Activated CD8-positive, alpha-beta T cell treated with anti-CD3 and anti-CD28 coated beads for 36 hours (primary cell): Measurements from ENCODE around the gene BCAS1. TPM values are rescaled to one million over a fixed set of nuclear protein-coding genes. Genes with fewer than 3 reads are reported as not detected.

Source experiments
- ATAC-seq: fragments of 200-7000 bp; cut with Tn5 transposase; one replicate; pipeline ENCODE4 v1.10.0; 2021; ENCODE audit warnings: mild to moderate bottlenecking, moderate library complexity
- CTCF ChIA-PET: fragments of 350-600 bp; sonication (Branson Sonifier 250); formaldehyde crosslinking; loops from one replicate; lab custom pipeline; 2021; ENCODE audit warnings: antibody characterized with exemption; lab: Charles Lee
- POLR2A ChIA-PET: fragments of 350-600 bp; sonication (Branson Sonifier 250); formaldehyde crosslinking; loops from one replicate; lab custom pipeline; 2021; ENCODE audit warnings: antibody characterized with exemption; lab: Charles Lee
- DNase-seq: peaks from one replicate; pipeline ENCODE4 v3.0.0-alpha.2; 2020
- H3K27ac Mint-ChIP-seq: one replicate; pipeline ENCODE4 v1.8.0; 2021; ENCODE audit warnings: mild to moderate bottlenecking, mixed read lengths
- H3K27me3 Mint-ChIP-seq: one replicate; pipeline ENCODE4 v1.8.0; 2021; ENCODE audit warnings: mixed read lengths
- H3K36me3 Mint-ChIP-seq: one replicate; pipeline ENCODE4 v1.8.0; 2021; ENCODE audit warnings: low read depth, mixed read lengths
- H3K4me1 Mint-ChIP-seq: one replicate; pipeline ENCODE4 v1.8.0; 2021; ENCODE audit warnings: low read depth, mixed read lengths
- H3K4me3 Mint-ChIP-seq: one replicate; pipeline ENCODE4 v1.8.0; 2021; ENCODE audit warnings: mild to moderate bottlenecking, moderate library complexity, mixed read lengths
- H3K9me3 Mint-ChIP-seq: one replicate; pipeline ENCODE4 v1.8.0; 2021; ENCODE audit warnings: mixed read lengths
- CTCF ChIP-seq: fragments of 200-600 bp; IDR thresholded peaks from one replicate; pipeline ENCODE4 v1.8.0; 2022; ENCODE audit warnings: antibody characterized with exemption, mild to moderate bottlenecking
- intact Hi-C: fragments of 100-400 bp; cut with micrococcal nuclease; formaldehyde crosslinking; loops from one replicate; pipeline ENCODE4 v1.10.0; 2022
- total RNA-seq, 2 experiments: library from RNA; stranded (reverse); gene quantifications; one replicate each; pipeline ENCODE4 v1.2.3, GENCODE V29; 2021

Gene BCAS1
- total RNA-seq, result under 1 TPM in 1 of 2 experiments, not detected in 1; 0.09 TPM

- no peak within 1 kb of the TSS for H3K27ac Mint-ChIP-seq
- no peak for ATAC-seq
- ChIA-PET CTCF (interaction anchor here (2.4 to 2.9 kb wide), 2 partner anchors 8 to 33 kb away, joined by 5 to 16 read pairs; no protein-coding TSS in a partner anchor), POLR2A (no interaction called here)
- no peak for DNase-seq
- no peaks in the 10 kb centered on the region for H3K36me3 Mint-ChIP-seq
- H3K4me3 Mint-ChIP-seq, result no peak within 1 kb of the TSS
- intact Hi-C loops, result no loop called here
- H3K27me3 Mint-ChIP-seq, result no peaks in the 10 kb centered on the region
- no peak for TF ChIP-seq CTCF
- H3K4me1 Mint-ChIP-seq, result peaks cover 3% of the 10 kb centered on the region
- no peaks in the 10 kb centered on the region for H3K9me3 Mint-ChIP-seq
Measured at GRCh38 chr20:54070187-54070987, at the start of gene BCAS1. Gene BCAS1, minus strand, starts transcription at chr20:54070594. Its CDS starts 11,876 bp downstream, at chr20:54058718.

- Mint-ChIP-seq H3K9me3 (no peaks in the 10 kb centered on the region), H3K27me3 (no peaks in the 10 kb centered on the region), H3K36me3 (no peaks in the 10 kb centered on the region), H3K4me3 (no peak overlapping the region), H3K4me1 (no peaks in the 10 kb centered on the region), H3K27ac (no peak overlapping the region)
- no peak for TF ChIP-seq CTCF
- ChIA-PET POLR2A (no interaction called here), CTCF (no interaction called here)
- intact Hi-C loops, result no loop called here
- DNase-seq (no peak), ATAC-seq (no peak)
Measured at GRCh38 chr20:54119744-54120143, 49.4 kb upstream of the BCAS1 start.

GRCh38 chr20:54118220-54119001 is 48.0 kb upstream of the BCAS1 start:
- POLR2A ChIA-PET, result no interaction called here
- no peaks in the 10 kb centered on the region for H3K36me3 Mint-ChIP-seq

GRCh38 chr20:54116550-54117235 is 46.3 kb upstream of the BCAS1 start:
- TF ChIP-seq CTCF, result no peak
- peaks cover 8% of the 10 kb centered on the region for H3K27me3 Mint-ChIP-seq
- H3K27ac Mint-ChIP-seq, result no peak overlapping the region
- ATAC-seq, result no peak
- H3K4me1 Mint-ChIP-seq, result no peaks in the 10 kb centered on the region
- H3K4me3 Mint-ChIP-seq, result no peak overlapping the region
- POLR2A ChIA-PET, result no interaction called here
- no peaks in the 10 kb centered on the region for H3K9me3 Mint-ChIP-seq
- CTCF ChIA-PET, result interaction anchor here (1.5 to 1.9 kb wide), 2 partner anchors 13 to 83 kb away, joined by 6 to 11 read pairs; no protein-coding TSS in a partner anchor
- DNase-seq, result no peak
- intact Hi-C loops, result no loop called here
- no peaks in the 10 kb centered on the region for H3K36me3 Mint-ChIP-seq

More at GRCh38 chr20:54118220-54119001, 48.0 kb upstream of the BCAS1 start:
- intact Hi-C loops, result no loop called here
- Mint-ChIP-seq H3K9me3 (no peaks in the 10 kb centered on the region), H3K27ac (no peak overlapping the region), H3K4me3 (no peak overlapping the region), H3K4me1 (no peaks in the 10 kb centered on the region), H3K27me3 (peaks cover 6% of the 10 kb centered on the region)
- DNase-seq (no peak), ATAC-seq (no peak)
- CTCF ChIA-PET, result interaction anchor here (1.2 to 1.3 kb wide), 2 partner anchors 14 to 81 kb away, joined by 4 to 7 read pairs; no protein-coding TSS in a partner anchor
- TF ChIP-seq CTCF, result no peak
